Activated CD4-positive, alpha-beta T cell treated with anti-CD3 and anti-CD28 coated beads, Interleukin-10, Interleukin-2, amounts not matched to agents 100 ng/mL and 50 ng/mL, durations not matched to agents 16 hours and 8 hours (primary cell): ENCODE data around the gene C17orf78.
A peak's percentile ranks its signal among the peaks of the same experiment; 100 is the strongest.
"Not testable (repeated sequence)": the region's sequence is repeated elsewhere in the genome, so short reads cannot be mapped to it uniquely, and the experiment has no call there.

Experiments used
- DNase-seq: peaks from one replicate; pipeline ENCODE4 v3.0.0-alpha.2; 2020

C17orf78 gene

GRCh38 chr17:37375706-37376105, at the start of gene C17orf78:
Gene C17orf78, plus strand, starts transcription at chr17:37375985. Its CDS starts 108 bp downstream, at chr17:37376093.
- no peak for DNase-seq

DNA sequence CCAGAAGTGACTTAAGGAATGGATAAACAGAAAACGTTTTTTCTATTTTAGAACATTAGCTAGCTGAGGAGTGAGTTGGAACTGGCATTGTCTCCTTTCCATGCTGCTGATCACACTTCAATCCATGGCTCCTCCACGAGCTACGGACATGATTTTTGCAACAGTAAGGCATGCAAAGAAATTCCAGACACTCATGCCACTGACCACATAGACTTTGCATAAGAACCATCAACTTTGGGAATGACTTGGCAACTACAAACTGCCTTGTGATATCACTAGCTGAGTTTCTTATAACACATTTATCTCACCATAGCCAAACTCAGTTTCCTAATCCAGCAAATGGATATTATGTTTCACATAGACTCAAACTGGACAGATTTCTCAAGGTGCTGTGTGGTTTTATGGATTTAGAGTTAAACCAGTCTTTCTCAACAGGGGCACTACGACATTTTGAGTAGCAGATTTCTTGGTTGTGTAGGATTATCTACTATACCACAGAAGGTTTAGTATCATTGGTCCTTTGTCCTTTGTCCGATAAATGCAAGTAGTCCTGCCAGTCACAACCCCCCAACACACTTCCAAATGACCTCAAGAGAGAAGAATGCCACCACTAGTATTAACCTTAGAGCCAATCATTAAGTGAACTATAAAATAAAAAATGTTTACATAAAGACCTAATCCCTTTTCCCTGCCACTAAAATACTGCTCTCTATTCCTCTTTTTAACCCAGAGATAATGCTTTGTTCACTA, 48.3 kb upstream of the C17orf78 start:
- no peak for DNase-seq

- DNase-seq, result no peak
These were observed 36.9 kb upstream of the C17orf78 start for GRCh38 chr17:37338847-37339246.

DNA sequence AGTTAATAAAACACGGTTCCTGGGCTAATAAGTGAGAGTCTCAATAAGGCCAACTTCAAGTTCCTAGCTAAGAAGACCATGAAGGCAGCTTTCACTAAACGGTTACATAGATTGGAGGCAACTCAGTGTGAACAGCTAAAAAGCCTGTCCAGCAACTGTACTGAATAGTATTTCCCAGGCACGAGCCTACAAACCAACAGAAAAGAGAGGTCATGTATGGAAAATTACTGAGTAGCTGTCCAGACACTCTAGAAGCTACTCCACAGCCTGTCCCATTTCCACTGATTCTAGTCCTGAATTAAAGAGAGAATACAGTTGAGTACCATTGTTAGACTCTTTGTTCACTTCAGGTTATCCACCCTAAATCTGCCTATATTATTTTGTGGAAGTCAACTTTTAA, 36.5 kb upstream of the C17orf78 start:
- no peak for DNase-seq

DNA sequence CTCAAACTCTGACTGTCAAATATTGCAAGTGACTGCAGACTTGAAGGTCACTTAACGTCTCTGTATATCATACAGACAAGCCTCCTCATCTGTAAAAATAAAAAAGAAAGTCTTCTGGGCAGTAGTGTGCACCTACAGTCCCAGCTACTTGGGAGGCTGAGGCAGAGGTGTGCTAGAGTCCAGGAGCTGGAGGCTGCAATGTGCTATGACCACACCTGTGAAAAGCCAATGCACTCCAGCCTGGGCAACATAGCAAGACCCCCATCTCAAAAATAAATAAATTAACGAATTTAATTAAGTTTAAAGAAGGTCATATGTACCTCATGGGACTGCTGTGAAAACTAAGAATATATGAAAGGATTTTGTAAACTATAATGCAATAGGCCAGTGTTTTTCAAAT, 35.0 kb upstream of the C17orf78 start:
- no peak for DNase-seq

DNA sequence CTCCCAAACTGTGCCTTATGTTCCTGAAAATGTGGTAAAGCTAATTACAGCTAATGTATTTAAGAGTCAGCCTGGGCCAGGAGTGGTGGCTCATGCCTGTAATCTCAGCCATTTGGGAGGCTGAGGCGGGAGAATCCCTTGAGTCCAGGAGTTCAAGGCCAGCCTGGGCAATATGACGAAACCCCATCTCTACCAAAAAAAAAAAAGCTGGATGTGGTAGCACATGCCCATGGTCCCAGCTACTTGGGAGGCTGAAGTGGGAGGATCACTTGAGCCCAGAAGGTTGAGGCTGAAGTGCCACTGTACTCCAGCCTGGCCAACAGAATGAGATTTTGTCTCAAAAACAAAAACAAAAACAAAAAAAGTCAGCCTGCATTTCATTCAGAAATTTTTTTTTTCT, 33.2 kb upstream of the C17orf78 start:
- DNase-seq, result no peak

DNA sequence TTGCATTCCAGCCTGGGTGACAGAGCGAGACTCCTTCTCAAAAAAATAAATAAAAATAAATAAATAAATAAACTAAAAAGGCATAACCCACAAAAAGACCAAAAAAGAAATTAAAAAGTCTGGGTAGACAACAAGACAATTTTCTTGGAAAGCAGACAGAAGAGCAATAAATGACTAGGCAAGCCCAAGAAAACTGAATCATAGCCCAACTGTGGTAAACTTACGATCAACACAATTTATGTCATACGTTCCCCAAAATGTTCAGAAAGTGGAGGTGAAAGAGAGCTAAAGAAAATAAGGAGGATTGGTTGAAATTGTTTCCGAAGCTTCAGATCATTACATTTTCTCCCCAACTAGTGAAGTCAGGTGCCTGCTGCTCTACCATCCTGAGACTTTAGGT, 31.3 kb upstream of the C17orf78 start:
- peak; percentile 67 for DNase-seq

GRCh38 chr17:37346863-37347402, 28.9 kb upstream of the C17orf78 start:
- not testable (repeated sequence) for DNase-seq

DNA sequence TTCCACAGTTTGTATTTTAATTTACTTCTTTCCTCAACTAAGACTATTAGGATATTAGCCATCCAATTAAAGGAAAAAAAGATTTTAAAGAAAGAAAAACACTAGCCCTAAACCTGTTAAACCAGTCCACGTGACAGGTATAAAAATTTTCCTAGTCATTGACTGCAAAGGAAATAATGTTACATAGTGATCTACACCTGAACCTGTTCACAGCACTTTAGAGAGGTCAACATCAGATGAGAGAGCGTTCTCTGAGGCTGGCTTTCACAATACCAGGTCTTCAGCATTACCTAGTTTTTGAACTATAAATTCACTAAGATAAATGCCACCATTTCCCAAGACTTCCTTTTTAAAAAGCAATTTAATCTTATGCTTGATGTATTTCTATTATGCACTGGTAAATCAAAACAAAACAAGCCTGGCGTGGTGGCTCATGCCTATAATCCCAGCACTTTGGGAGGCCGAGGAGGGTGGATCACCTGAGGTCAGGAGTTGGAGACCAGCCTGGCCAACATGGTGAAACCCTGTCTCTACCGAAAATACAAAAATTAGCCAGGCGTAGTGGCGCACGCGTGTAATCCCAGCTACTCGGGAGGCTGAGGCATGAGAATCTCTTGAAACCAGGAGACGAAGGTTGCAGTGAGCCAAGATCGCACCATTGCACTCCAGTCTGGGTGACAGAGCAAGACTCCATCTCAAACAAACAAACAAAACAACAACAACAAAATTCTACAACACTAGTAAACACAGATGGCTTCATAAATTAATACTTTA, 18.8 kb upstream of the C17orf78 start:
- DNase-seq, result not testable (repeated sequence)

GRCh38 chr17:37358098-37358829, 17.5 kb upstream of the C17orf78 start:
- peak; percentile 52 for DNase-seq

DNA sequence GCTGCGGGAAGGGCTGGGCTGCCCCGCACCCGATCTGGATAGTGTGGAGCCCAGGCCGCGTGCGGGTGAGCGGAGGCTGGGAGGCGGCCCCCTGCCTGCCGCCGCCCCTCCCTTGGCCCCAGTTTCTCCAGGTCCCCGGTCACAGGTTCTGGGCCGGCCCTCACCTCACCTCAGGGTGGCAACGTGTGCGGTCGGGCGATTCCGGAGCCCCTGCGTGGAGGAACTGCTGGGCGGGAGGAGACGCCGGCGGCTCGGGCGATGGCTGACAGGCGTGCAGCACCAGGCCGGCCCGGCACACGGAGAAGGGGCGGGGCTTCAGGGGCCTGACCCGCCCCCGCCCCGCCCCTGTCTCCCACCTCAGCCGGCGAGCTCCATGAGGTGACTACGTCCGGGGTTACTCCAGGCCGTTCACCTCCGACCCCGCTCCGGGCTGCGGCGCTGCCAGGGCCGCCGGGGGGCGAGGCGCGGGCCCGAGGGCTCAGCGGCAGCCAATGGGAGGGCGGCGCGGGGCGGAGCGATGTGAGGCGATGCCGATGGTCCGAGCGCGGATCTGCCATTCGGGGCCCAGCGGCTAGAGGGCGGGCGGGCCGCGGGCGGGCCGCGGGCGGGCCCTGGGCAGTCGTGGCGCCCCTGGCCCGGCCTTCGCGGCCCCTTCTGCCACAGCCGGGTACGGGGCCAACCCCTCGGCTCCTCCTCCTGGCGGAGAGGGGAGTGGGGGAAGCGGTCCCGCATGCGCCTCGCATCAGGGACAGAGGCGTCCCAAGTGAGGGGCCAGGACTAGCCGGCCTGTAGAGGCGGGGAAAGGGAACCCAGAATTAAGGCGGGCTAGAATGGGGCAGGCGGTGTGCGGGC, 16.7 kb upstream of the C17orf78 start:
- DNase-seq, result peak; percentile 98

DNA sequence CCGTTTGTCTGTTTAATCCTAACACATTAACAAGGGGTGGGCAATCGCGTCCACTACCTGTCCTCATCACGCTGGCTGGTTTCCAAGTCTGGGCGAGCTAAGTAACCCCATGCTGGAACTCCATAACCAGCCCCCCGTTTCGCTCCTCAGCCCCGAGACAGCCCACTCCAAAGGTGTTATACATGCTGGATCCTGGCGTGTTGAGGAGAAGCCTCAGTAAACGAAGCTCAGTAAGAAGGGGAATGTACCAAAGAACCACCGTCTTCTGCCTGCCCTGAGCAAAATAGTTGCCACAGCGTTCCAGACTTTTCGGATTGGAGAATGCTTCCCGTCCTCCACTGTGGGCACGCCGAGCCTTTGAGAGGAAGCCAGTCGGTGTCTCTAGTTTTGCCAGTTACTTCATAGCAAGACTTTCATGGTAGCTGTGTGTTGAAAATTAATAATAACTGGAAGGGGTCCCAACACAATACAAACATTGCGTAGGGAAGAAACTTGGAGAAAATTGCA, 16.1 kb upstream of the C17orf78 start:
- no peak for DNase-seq

DNA sequence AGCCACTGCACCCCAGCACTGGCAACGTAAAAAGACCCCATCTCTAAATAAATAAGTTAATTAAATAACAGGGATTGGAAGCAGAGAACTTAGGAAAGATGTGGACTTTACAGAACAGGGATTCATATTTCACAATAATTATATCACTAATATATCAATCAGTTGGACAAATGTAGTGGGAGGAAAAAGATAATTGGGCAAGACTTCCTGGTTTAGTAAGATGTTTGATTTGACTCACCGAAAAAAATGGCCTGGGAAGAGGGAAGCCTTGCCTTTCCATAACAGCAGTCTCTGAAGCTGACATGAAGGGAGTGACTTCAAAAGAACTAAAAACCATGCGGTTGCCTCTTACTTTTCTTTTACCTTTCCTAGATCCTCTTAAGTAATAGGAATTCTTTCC, 15.2 kb upstream of the C17orf78 start:
- DNase-seq, result no peak

- DNase-seq, result no peak
These were observed 14.2 kb upstream of the C17orf78 start for GRCh38 chr17:37361543-37361942.

DNA sequence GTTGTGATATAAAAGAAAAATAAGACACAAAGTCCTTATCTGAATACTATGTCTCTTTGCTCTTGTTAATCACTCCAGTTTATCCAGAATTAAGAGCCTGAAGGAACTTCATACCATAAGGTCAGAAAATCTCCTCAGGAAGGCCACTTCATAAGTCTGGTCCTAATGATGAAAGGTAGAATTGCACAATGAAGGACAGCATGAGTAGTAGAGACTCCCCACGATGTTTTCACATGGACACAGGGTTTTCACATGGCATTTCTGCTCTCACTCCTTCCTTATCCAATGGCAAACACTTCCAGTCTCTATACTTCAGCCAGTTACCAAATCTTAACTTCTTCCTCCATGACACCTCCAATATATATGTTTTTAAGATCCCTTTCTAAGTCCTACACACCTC, 10.2 kb upstream of the C17orf78 start:
- DNase-seq, result no peak

DNA sequence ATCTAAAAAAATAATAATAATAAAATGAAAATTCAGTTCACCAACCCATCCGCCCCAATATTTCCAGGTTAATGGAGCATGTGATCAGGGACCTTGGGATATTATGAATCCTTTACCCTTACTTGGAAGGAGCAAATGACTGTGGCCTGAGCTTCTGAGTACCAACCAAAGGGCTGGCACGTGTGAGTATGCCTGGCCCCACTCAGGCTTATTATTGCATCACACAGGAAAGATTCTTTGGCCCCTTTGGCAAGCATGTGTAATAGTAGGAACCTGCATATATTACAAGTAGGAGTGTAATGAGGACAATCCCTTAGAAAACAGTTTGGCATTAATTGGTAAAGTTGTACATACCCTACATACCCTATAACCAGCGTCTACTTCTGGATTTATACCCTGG, 7.2 kb upstream of the C17orf78 start:
- DNase-seq, result no peak

GRCh38 chr17:37373530-37374159, 2.1 kb upstream of the C17orf78 start:
- DNase-seq, result peak; percentile 83

GRCh38 chr17:37382056-37382455, 6.3 kb downstream of the C17orf78 start:
- no peak for DNase-seq

DNA sequence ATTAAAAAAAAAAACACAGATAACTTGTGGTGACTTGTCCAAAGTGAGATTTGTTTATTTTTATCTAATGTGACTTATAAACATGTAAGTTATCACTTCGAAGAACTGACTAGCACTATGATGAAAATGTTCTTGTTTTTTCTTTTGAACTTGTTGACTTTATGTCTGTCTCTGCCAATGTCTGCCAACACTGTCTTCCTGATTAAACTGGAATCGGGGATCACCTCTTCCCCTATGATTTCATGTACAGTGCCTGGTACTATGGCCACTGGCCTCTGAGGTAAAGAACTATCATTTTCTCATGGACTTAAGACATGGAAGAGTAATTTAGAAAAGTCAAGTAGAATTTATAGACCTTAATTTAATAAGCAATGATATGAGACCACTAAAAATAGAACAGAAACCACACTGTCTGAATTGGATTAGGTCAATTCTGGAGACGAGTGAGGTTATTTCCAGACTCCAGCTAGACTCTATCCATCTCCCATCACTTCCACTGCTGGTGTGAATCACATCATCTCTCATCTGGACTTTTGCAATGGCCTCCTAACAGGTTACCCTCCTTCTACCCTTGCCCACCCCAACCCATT, 8.9 kb downstream of the C17orf78 start:
- DNase-seq, result no peak

DNA sequence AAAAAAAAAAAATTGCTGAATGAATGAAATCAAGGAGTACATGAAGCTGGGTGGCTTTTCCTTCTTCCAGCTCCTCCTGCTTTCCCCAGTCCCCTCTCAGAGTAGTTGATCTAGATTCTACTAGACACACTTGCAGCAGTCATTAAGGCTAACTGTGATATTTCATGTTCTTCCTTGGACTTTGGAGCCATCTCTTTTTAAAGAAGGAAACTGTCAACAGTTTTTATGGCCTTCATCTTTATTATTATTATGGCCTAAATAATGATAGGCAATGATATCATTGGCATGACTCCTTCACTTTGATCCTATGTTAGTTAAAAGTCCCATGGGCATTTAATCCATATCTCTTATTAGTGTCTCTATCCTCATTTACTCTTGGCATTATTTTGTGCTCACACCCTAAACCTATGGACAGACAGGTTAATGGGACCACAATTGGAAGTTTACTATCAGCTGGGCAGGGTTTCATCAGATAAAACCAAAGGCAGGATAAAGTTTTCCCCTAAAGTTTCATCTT, 9.7 kb downstream of the C17orf78 start:
- no peak for DNase-seq

- DNase-seq, result no peak
These were observed 10.7 kb downstream of the C17orf78 start for GRCh38 chr17:37386462-37386861.
